ENCODE measurements around the gene SMARCA2.

GRCh38 chr9:2181792-2182191 is 166.6 kb downstream of the SMARCA2 start:
- TF ChIP-seq CTCF (IDR thresholded peaks at IDR 0.05) (no peak), POLR2A (IDR thresholded peaks at IDR 0.05) (no peak), EP300 (IDR thresholded peaks at IDR 0.05) (no peak)
